Cardiac septum (tissue), 1 donor: ENCODE data around the gene RBBP7. TPM values are rescaled to one million over a fixed set of nuclear protein-coding genes. Genes with fewer than 3 reads are reported as not detected.

Experiments used
- DNase-seq: peaks from one replicate; pipeline ENCODE4 v3.0.0-alpha.2; 2020; ENCODE audit warnings: low spot score
- intact Hi-C: fragments of 100-400 bp; cut with DNase I; formaldehyde crosslinking; loops from one replicate; pipeline ENCODE4 v1.14.0; 2022
- total RNA-seq: library from RNA; stranded (reverse); fragmentation: NEBNext Ultra II Directional; extraction: Animal tissue kit (Norgen Biotek cat#: 25700); gene quantifications from one replicate; pipeline ENCODE4 v1.2.1, GENCODE V29; 2021
- donor health status: DM: no; HTN: no; CAD: no.

Gene RBBP7
- total RNA-seq, 1 donor from 2014 or later = 117 TPM

GRCh38 chrX:16834806-16835205 lies 35.4 kb downstream of the RBBP7 start:
- intact Hi-C loops = no loop called here
- DNase-seq = no peak

DNA sequence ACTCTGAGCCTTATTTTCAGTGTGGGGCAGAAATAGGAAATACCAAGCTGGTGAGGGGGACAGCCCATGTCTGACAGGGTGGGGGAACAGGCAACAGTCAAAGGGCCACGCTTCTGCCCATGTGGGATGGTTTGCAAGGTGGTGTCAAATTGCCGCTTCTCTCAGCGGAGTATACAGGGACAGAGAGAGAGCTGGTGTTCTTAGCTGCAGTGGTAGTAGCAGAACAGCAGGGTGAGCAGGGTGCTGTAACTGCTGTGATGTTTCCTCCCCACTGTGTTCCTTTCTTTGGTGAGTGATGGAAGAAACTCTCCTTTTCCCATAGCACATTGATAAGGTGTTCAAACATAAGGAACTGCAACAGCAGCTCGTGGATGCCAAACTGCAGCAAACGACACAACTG lies 37.9 kb downstream of the RBBP7 start:
- DNase-seq = no peak
- intact Hi-C loops = no loop called here

GRCh38 chrX:16828124-16828908 lies 41.8 kb downstream of the RBBP7 start:
- DNase-seq = no peak
- intact Hi-C loops = no loop called here

GRCh38 chrX:16827225-16827624 lies 42.9 kb downstream of the RBBP7 start:
- intact Hi-C loops = loop anchor here (2.0 kb wide), 1 partner anchor 220 kb away; no protein-coding TSS in a partner anchor
- no peak for DNase-seq

- intact Hi-C loops = loop anchor here (2.0 kb wide), 1 partner anchor 221 kb away; no protein-coding TSS in a partner anchor
- no peak for DNase-seq
Observed at GRCh38 chrX:16826207-16826606, 44.0 kb downstream of the RBBP7 start.

DNA sequence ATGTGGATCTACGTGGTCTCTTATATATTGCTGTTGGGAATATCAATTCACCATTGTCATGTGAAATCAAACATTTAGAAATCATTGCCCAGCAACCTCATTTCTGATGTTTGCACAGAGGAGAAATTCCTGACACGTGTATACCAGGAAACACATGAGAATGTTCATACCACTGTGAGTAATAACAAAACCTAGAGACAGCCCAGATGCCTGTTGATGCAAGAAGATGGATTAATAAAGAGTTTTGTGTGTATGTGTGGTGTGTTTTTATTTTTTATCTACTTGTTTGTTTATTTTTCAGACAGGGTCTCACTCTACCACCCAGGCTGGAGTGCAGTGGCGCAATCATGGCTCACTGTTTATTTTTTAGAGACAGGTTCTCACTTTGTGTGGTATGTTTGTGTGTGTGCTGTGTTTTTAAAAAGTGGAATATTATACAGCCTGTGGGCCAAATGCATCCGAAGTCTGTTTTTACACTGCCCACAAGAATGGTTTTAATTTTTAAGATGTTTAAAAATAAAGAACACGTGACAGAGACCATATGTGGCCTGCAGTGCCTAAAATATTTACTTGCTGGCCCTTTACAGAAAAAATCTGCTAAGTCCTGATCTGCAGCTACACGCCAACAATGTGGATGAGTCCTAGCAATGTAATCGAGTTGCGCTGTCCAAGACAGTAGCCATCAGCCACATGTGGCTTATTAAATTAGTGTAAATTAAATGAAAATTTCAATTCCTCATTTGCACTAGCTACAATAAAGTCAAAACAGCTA lies 44.7 kb downstream of the RBBP7 start:
- DNase-seq = no peak

GRCh38 chrX:16822723-16823122 lies 47.4 kb downstream of the RBBP7 start:
- no peak for DNase-seq
- intact Hi-C loops = no loop called here

More for the DNA sequence above, 44.7 kb downstream of the RBBP7 start:
- intact Hi-C loops = loop anchor here (2.0 kb wide), 1 partner anchor 221 kb away; no protein-coding TSS in a partner anchor

DNA sequence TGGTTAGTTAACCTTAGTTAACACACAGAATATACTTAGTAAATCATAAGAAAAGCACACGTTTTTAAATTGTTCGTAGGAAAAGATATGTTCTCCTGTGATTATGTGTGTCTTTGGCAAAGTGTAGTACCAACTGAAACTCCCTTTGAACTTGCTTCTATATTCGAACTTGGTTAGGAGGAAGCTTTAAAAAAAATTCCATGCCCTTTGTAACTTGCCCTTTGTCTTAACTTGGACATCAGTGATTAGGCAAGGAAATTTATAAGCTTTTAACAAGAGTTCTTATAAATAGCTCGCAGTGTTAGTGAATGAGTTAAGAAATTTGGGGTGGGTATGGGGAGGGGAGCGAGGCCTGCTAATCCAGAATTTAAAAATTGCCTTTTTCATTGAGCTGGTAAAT lies 50.5 kb downstream of the RBBP7 start:
- intact Hi-C loops = no loop called here
- DNase-seq = no peak

DNA sequence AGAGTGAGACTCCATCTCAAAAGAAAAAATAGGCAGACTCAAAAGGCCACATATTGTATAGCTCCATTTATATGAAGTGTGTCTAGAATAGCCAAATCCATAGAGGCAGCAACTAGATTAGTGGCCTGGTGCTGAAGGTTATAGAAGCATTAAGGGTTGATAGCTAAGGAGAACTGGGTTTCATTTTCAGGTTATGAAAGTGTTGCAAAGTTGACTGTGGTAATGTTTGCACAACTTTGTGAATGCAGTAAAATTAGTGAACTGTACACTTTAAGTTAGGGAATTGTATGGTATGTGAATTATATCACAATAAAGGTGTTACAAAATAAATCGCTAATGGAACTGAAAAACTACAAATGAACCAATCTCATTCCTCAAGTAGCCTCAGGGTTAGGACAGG lies 55.6 kb downstream of the RBBP7 start:
- intact Hi-C loops = no loop called here
- no peak for DNase-seq

- no peak for DNase-seq
- intact Hi-C loops = no loop called here
Observed at GRCh38 chrX:16807976-16808542, 62.1 kb downstream of the RBBP7 start.

DNA sequence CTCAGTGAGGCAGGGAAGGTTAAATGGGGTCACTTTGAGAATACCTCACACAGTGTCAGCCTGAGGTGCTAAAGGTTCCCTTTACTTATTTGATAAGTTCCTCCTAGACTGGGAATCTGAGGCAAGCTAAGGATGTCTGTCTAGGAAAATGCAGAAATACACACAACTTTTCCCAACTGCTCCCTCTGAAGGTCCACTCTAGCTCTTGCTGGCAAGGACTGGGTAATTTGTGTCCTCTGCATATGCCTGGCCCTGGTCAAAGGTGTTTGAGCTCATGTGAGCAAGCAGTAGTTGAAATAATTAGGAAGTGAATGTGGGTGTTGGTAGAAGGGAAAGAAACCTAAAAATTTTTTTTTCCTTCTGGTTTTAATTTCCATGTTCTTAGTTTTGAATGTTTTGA lies 62.6 kb downstream of the RBBP7 start:
- intact Hi-C loops = no loop called here
- no peak for DNase-seq

- intact Hi-C loops = no loop called here
- no peak for DNase-seq
Observed at GRCh38 chrX:16804923-16805464, 65.2 kb downstream of the RBBP7 start.

DNA sequence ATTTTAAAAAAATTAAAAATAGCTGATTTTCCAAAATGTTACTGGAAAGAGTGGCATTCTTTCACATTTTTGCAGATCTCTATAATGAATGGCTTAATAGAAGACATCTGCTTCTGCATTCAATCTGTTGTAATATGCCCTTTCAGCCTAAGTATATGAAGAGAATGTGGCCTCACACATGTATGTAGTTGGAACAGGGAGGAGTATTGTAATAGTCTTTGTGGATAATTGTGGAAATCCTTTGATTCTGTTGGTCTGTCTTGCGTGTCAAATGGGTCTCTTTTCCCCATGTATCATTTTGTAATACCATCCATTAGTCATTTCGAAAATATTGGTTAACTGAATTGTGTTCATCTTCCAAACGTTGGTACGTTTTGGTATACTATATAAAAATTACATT lies 72.3 kb downstream of the RBBP7 start:
- intact Hi-C loops = no loop called here
- no peak for DNase-seq

GRCh38 chrX:16797358-16797757 lies 72.8 kb downstream of the RBBP7 start:
- intact Hi-C loops = no loop called here
- no peak for DNase-seq

DNA sequence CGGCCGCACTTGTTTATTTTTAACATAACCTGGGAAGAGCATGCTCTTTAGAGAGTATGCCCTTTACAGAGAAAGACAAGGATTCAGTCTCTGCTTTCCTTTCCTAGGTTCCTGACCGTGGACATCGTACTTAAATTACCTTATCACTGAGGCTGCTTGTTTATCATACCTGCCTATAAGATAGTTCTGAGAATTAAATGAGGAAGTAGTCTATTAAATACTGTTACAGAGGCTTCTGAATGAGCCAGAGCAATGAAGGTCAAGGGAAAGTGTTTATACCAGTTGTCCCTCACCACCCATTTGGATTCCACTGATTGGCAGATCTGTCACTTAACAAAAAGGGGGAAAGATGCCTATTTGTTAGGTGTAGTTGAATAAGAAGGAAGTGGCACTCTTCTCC lies 73.9 kb downstream of the RBBP7 start:
- DNase-seq = no peak
- intact Hi-C loops = no loop called here

Other genes starting within 250 kb of the RBBP7 start
- gene S100G, start 220.2 kb downstream of the RBBP7 start, total RNA-seq = not detected
- 5.9 TPM for gene CTPS2, start 157.7 kb downstream of the RBBP7 start, total RNA-seq
- gene SYAP1, start 150.8 kb downstream of the RBBP7 start, total RNA-seq = 21.0 TPM
- 6.8 TPM for gene TXLNG, start 83.9 kb downstream of the RBBP7 start, total RNA-seq
- gene REPS2, start 76.3 kb upstream of the RBBP7 start, total RNA-seq = 1.8 TPM